NCI-H2029 (cell line): ENCODE data around the gene SLCO3A1.

Experiments used
- DNase-seq: peaks from one replicate; lab custom pipeline; 2025; lab: John Stamatoyannopoulos, UW

SLCO3A1 gene

DNA sequence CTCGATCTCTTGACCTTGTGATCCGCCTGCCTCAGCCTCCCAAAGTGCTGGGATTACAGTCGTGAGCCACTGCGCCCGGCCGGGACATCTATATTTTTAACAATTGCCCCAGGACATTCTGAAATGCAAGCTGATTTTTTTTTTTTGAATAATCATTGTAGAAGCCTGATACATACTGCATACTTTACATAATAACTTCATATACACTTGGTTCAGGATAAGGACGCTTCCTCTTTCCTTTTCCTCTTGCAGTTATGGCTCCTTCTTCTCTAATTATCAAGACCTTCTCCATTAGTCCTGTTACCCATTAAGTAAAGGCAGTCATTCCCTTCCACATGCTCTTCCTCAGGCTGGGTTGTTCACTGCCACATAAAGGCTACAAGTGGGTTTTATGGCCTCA lies 58.3 kb downstream of the SLCO3A1 start:
- DNase-seq: no peak

DNA sequence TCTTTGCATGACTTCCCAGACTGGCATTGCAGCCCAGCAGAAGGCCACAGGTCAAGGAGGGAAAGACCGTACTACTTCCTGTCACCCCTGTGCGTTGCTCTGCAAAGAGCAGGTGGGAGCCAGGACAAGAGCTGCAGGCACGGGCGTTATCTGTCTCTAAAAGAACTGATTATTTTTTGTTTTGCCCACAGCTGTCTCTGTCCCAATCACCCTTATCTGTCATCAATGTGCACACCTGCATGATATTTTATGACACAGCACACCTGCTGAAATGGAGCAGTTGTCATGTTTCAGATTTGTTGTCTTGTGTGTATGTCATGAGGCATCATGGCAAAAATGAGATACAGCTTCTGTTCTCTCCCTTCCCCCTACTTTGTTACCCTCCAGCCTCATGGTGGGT lies 58.8 kb downstream of the SLCO3A1 start:
- no peak for DNase-seq

DNA sequence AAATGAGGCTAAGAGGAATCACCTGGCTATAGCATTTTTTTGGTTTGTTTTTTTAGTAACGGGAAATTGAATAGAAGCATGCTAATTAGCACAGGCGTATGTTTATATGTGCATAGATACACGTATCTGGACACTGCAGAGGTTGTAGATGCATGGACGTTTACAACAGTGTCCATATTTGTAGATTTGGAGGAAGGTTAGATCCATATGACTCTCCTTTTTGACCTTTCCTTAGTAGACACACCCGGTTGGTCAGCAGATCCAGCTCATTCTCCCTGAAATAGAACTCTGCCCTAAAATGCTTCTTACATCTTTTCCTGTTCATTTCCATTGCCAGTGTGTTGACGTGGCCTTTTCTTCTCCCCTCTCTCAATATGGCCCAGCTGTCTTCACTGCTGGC lies 60.1 kb downstream of the SLCO3A1 start:
- DNase-seq: no peak

DNA sequence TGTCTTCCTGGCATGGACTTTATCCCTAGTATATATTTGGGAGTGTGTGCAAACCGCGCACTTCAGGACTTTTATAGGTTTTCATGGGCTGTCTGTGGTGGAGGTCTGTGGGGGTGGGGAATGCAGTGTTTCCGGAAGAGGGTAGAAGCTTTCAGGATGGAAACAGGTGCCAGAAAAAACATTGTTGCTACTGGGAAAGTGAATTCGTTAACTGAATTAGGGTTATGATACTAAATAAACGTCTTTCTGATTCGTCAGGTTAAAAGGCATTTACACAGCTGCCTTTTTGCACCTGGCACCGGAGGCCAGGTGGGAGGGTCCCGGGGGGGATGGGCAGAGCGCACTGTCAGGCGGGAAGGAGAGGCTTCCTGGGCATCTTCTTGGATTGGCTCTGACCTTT lies 62.1 kb downstream of the SLCO3A1 start:
- peak; percentile 83 for DNase-seq

DNA sequence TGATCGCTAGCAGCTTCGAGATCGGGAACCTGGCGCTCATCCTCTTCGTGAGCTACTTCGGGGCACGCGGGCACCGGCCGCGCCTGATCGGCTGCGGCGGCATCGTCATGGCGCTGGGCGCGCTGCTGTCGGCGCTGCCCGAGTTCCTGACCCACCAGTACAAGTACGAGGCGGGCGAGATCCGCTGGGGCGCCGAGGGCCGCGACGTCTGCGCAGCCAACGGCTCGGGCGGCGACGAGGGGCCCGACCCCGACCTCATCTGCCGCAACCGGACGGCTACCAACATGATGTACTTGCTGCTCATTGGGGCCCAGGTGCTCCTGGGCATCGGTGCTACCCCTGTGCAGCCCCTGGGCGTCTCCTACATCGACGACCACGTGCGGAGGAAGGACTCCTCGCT lies 62.5 kb downstream of the SLCO3A1 start:
- no peak for DNase-seq

DNA sequence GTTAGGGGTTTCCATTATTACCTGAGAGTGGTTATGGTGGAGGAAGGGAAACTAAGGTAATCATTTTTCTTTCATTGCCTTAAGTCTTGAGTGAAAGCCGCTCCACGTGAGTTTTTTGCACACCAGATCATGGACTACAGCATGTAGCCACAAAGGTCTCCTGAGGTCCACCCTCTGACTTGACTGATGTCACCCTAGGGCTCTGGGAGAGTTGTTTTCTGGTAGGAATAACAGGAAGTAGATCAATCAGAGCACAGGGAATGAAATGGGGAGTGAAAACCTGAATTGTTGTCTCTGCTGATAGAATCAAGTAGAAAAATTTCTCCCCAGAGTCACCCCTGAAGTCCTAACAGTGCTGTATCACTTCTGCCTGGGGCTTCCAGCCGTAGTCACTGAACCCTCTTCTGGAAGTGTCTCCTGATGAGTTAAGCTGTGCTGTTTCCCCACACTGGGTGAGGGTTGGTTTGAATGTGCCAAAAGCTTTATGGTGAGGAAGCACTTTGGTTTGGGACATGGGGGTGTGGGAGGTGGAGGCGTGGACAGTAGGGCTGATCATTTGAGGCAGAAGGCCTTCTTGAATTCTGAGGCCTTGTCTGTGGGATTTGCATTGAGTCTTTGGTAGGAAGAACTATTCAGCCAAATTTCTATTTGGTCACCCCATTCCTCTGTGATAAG lies 64.3 kb downstream of the SLCO3A1 start:
- no peak for DNase-seq

DNA sequence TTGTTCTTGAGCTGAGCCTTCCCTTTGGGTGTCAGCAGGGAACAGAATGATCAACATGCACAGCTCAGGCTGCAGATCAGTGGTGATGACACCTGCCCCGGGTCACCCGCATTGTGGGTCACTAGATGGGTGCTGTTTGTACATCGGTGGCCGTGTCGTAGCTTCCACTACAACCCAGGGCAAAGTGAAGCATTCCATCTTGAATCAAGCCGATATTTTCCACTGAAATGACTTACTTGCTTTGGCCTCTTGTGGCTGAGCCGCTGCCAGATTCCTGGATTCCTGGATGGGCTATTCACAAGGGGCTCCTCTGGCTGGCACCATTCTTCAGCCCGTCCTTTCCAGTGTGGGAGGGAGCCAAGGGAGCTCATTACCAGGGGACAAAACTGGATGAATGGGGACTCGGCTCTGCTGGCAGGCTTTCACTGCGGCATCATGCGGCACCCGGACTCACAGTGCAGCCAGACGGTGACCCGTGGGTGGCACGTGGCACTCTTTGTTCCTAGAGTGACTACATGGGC lies 65.6 kb downstream of the SLCO3A1 start:
- DNase-seq: no peak

DNA sequence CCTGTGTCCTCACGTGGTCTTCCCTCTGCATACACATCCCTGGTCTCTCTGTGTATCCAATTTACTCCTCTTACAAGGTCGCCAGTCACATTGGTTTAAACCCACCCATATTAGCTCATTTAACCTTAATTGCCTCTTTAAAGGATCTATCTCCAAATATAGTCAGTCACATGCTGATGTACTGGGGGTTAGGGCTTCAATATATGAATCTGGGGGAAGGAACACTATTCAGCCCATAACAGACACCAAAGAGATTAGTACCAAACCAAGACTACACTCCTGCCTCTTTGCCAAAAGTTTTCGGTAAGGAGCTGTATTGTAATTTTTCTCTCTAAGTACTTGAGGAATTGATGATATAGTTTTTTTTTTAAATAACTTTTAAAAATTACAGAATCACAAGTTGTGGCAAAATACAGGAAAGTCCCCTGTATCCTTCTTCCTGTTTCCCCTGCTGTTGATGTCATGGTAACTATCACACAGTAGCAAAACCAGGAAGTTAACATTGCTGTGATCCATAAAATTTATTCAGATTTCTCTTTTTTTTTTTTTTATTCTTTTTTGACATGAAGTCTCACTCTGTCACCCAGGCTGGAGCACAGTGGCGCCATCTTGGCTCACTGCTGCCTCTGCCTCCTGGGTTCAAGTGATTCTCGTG lies 67.8 kb downstream of the SLCO3A1 start:
- no peak for DNase-seq

DNA sequence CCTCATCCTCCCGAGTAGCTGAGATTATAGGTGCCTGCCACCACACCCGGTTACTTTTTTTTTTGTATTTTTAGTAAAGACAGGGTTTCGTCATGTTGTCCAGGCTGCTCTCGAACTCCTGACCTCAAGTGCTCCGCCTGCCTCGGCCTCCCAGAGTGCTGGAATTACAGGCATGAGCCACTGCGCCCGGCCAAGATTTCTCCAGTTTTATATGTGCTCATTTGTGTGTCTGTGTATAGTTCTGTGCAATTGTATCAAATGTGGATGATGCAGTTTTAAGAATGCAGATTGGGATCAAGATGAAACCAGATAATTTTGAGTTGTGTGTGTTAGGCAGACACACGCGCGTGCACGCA lies 68.3 kb downstream of the SLCO3A1 start:
- no peak for DNase-seq

DNA sequence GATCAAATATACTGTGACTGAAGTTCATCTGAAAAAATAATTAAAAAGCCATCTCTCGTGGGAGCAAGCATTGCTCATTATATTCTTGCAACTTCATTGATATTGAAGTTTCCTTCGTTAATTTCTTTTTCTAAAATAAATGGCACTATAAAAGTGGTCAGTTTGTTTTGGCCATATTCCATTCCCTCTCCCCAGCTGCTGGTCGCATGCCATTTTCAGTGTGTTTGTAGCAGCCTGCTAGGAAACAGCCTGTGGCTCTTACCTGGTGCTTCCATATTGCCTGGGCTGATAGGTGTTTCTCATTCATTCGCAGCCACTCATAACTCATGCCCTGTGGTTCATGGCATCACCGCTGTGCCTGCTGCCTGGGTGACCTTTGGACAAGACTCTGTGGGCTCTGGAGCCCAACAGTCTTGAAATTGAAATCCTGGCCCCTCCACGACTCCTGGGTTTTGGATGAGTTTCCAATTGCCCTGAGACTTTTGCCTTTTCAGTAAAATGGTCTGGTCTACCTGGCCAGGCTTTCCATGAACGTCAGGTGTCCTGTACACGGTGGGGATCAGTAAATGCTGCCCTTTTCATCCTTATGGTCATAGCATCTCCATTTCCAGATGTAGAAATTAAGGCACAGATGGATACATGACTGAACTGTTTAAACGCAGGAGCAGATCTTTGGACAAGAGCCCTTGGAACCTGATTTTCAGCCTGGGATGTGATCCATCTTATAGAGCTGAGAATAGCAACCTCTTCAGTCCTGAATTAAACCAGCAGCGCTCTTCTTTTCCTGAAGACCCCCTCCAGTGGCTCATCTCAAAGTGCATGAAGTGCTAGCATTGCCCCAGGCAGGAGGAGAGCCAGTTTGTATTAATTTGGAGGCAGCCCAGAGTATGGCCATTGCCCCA lies 69.4 kb downstream of the SLCO3A1 start:
- DNase-seq: peak; percentile 50

DNA sequence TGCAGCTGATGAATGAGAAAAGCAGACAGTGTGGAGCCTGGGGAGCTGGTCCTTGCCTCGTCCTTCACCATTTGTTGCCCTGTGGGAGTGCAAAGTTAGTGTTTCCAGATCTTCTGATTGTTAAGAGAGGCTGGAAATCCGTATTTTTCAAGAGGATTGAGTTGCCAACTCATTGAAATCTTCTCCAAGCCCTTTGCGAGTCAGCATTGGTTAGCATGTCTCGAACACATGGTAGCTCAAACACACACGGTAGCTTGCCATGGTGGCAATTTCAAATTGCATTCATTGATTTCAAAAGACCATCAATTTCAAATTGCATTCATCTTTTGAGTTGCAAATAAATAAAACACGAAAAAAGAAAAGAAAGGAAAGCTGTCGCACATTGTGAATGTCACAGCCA lies 70.7 kb downstream of the SLCO3A1 start:
- no peak for DNase-seq

DNA sequence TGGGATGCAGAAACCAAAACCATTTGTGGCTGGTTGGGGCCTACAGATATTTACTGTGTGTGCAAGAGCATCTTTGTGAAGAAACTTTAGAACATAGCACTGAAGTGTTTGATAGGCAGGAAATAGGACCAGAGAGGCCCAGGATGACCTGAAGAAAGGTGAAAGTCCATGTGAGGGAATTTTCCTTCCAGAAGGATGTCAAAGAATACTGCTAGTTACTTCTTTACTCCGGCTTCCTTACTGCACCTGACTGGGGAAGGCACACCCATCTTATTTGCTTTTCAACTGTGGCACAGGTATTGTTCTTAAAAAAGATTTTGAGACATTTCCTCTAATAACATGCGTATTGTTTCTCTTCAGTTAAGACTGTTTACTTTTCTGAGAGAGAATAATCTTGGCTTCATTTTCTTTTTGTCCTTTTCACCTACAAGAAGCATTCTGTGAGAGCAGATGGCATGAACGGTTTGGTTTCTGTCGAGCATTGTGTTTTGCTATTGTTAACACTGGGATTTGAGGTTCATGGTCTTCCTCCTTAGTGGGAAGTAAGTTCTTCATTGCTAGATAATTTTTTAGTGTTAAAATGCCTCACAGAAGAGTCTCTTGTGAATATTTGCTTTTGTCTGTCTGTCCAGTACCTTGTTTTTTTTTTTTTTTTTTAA lies 71.5 kb downstream of the SLCO3A1 start:
- DNase-seq: no peak

DNA sequence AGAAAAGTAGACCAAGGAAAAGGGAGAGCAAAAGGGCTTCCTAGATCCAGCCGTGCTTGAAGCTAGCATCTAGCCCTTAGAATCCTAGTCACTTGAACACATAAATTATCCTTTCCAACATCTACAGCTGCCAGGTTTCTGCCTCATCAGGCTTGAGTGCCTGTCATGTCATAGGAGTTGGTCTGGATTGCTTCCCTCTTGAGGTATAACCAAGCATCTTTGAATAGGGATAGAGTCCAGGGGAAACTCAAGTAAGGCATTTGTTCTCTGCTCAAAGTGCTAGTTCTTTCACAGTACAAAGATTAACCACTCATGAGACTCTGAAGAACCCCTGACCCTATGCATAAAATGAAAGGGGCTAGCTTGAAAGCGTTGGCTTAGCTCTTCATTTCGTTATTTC lies 72.3 kb downstream of the SLCO3A1 start:
- peak; percentile 55 for DNase-seq

DNA sequence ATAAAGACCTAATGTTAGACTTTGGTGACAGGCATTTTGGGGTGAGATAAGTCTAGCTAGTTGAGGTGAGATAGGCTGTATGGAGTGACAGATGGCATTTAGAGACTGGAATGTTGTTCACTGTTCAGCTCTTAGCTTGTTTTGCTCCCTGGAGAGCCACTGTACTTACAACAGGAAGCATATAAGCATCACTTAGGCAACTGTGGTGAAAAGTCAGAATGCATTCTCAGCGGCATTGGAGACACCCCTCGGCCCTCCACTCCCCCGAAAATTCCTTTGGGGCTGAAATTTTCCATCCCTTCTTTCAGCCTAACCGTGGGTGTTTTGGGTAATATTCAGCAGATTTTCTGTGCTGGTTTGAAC lies 73.4 kb downstream of the SLCO3A1 start:
- DNase-seq: no peak

DNA sequence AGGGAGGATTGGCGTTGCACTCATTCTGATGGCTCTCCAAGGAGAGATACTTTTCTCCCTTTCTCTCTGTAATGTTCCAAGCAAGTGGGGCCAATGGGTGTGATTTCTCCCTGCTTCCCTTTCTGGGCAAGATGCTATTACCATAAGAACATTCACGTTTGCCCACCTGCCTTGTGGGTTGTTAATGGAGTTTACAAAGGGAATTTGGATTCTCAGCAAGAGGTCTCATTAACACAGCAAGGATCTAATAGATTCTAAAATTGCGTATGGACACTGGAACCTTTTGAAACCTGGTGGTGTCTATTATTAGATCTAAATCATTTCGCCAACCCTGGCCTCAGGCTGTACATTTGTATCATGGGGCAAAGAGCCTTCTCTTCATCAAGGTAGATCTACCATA lies 74.1 kb downstream of the SLCO3A1 start:
- DNase-seq: no peak

DNA sequence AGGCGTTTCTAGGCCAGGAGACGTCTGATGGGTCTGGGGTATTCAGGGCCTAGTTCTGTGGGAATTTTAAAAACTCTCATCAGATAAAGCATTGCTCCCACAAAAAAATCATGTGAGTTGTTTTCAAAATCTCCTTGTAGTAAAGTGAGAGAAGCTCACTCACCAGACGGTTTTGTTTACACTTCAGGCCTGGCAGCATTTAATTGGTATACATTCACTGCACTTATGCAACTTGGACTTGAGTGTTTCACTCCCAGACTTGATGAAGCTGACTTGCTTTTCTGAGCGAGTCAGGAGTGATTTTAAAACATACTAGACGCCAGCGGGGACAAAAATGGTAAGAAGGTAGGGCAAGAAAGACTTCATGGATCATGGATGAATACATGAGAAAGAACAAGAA lies 75.2 kb downstream of the SLCO3A1 start:
- no peak for DNase-seq

DNA sequence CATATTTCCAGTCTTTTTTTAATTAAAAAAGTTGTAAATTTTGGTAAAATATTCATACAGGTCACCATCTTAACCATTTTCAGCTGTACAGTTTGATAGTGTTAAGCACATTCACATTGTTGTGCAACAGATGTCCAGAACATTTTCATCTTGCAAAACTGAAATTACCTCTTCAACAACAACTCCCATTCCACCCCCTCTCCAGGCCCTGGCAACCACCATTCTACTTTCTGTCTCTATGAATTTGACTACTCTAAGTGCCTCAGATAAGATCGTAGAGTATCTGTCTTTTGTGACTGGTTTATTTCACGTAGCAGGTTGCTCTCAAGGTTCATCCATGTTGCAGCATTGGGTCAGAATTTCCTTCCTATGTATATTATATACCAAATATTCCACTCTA lies 76.0 kb downstream of the SLCO3A1 start:
- no peak for DNase-seq

DNA sequence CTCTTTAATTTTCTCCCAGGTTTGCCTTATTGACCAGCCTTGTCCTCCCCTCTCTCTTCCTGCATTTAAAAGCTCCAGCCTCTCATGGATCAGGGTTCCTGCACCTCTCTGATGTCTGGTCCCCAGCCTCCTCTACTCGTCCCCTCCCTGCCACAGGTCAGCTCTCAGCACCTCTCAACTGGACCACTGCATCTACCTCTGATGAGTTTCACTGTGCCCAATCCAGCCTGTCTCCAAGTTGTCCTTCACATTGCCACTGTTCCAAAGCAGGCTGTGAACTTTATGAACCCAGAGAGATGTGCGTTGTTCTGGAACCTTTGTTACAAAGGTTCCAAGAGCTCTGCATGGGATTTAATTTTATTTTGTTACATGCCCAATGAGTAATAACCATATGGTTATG lies 76.6 kb downstream of the SLCO3A1 start:
- no peak for DNase-seq

DNA sequence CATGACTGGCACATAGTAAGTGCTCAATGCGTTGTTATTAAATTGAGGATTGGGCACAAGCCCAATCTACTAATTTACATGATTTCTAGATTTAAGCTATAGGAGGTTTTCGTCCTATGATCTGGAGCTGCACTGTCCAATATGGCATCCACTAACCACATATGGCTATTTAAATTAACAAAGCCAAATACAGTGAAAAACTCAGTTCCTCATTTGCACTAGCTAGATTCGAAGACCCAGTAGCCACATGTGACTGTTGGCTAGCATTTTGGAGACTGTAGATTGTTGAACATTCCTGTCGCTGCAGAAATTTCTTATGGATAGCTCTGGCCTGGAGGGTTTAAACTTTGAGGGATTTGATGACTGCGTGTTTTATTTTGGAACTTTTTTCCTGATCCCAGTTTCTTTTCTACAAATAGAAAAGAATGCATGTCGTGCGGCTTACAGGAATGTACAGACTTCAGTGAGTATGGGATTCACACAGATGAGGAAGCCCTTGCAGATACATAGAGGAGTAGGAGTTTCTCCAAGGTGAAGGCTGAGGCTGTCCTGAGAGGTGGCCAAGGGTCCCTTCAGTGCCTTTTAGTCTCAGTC lies 82.8 kb downstream of the SLCO3A1 start:
- no peak for DNase-seq

DNA sequence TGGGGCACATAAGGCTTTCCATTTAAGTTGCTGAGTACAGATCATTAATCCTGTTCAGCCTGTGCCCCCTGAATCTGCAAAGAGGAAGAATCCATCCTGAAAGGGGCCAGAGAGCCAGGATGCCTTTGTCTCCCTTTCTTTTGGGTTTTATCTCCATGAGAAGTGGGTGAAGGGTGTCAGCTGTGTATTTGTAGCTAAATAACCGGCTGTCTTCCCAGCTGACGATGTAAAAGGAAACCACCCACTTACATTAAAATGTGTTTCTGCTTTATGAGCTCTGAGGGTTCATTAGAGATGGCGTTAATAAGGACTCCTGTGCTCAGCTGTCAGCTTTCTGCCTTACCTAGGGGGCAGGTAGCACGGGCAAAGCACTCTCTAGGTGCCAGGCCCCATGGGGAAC lies 83.4 kb downstream of the SLCO3A1 start:
- DNase-seq: no peak

DNA sequence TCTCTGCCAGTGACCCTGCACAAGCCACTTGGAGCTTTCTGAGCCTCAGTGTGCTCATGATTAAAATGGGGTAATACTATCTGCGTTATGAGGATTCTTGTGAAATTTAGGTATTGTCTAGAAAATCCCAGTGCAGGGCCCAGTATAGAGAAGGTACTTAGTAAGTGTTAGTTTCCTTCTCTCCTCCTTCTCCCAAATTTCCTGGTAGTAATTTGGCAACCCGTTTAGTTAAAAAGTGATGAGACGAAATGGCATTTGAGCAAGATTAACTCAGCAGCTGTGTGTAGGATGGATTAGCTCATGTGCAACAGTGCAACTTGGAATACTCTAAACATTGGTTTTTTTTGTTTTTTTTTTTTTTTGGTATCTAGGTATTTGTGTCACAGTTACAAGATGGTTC lies 84.6 kb downstream of the SLCO3A1 start:
- DNase-seq: no peak

DNA sequence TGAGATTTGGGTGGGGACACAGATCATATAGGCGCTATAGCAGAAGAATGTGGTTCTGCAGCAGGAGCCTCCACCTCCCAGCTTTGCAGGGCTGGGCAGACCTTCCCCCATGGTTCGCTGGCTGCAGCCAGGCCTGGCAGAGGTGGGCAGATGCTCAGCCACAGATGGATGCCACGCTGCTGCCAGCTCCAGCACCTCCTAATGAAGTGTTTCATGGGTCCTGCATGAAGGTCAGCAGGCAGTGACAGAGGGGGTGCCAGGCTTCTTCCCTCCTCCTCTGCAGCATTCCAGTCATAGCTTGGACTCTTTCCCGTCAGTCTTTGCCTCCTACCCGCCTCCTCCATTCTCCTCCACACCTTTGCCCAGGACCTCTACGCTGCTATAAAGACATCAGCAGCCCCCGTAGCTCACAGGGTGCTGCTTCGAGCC lies 85.9 kb downstream of the SLCO3A1 start:
- DNase-seq: no peak
